Measurements from ENCODE around the gene EXD3.

EXD3 gene

GRCh38 chr9:137374131-137374845, 48.7 kb downstream of the EXD3 start:
- Mint-ChIP-seq H3K4me1 (peaks cover 3% of the 10 kb centered on the region), H3K4me3 (no peak overlapping the region), H3K36me3 (peaks cover 8% of the 10 kb centered on the region), H3K27ac (no peak overlapping the region), H3K27me3 (no peaks in the 10 kb centered on the region), H3K9me3 (no peaks in the 10 kb centered on the region)
- DNase-seq (ENCODE audit: low spot score in 2 of 2) (no peak), ATAC-seq (ENCODE audit: low read depth) (no peak)

- Mint-ChIP-seq H3K27me3 (no peaks in the 10 kb centered on the region), H3K4me1 (peaks cover 3% of the 10 kb centered on the region), H3K9me3 (no peaks in the 10 kb centered on the region), H3K27ac (no peak overlapping the region), H3K36me3 (peaks cover 6% of the 10 kb centered on the region), H3K4me3 (no peak overlapping the region)
- DNase-seq (ENCODE audit: low spot score in 2 of 2) = no peak
- ATAC-seq (ENCODE audit: low read depth) = no peak
These were observed 49.4 kb downstream of the EXD3 start for GRCh38 chr9:137373611-137373980.

- H3K27ac Mint-ChIP-seq = no peak overlapping the region
- DNase-seq (ENCODE audit: low spot score in 2 of 2) (no peak), ATAC-seq (ENCODE audit: low read depth) (no peak)
- H3K9me3 Mint-ChIP-seq = no peaks in the 10 kb centered on the region
- peaks cover 3% of the 10 kb centered on the region for H3K36me3 Mint-ChIP-seq
- no peaks in the 10 kb centered on the region for H3K27me3 Mint-ChIP-seq
- no peaks in the 10 kb centered on the region for H3K4me1 Mint-ChIP-seq
- H3K4me3 Mint-ChIP-seq = no peak overlapping the region
These were observed 50.0 kb downstream of the EXD3 start for GRCh38 chr9:137372693-137373610.

GRCh38 chr9:137371946-137372651, 50.9 kb downstream of the EXD3 start:
- DNase-seq (ENCODE audit: low spot score in 2 of 2) (no peak), ATAC-seq (ENCODE audit: low read depth) (no peak)
- H3K4me3 Mint-ChIP-seq = no peak overlapping the region
- H3K36me3 Mint-ChIP-seq = peaks cover 3% of the 10 kb centered on the region
- no peaks in the 10 kb centered on the region for H3K9me3 Mint-ChIP-seq
- no peaks in the 10 kb centered on the region for H3K27me3 Mint-ChIP-seq
- no peak overlapping the region for H3K27ac Mint-ChIP-seq
- H3K4me1 Mint-ChIP-seq = no peaks in the 10 kb centered on the region

- Mint-ChIP-seq H3K27me3 (no peaks in the 10 kb centered on the region), H3K9me3 (no peaks in the 10 kb centered on the region), H3K4me3 (no peak overlapping the region), H3K27ac (no peak overlapping the region), H3K4me1 (no peaks in the 10 kb centered on the region), H3K36me3 (peaks cover 3% of the 10 kb centered on the region)
- ATAC-seq (ENCODE audit: low read depth) (no peak), DNase-seq (ENCODE audit: low spot score in 2 of 2) (no peak)
These were observed 51.4 kb downstream of the EXD3 start for GRCh38 chr9:137371521-137371941.

- H3K4me3 Mint-ChIP-seq = no peak overlapping the region
- no peak overlapping the region for H3K27ac Mint-ChIP-seq
- peaks cover 3% of the 10 kb centered on the region for H3K36me3 Mint-ChIP-seq
- H3K4me1 Mint-ChIP-seq = no peaks in the 10 kb centered on the region
- ATAC-seq (ENCODE audit: low read depth) = no peak
- H3K27me3 Mint-ChIP-seq = no peaks in the 10 kb centered on the region
- no peaks in the 10 kb centered on the region for H3K9me3 Mint-ChIP-seq
- DNase-seq (ENCODE audit: low spot score in 2 of 2) = no peak
These were observed 52.0 kb downstream of the EXD3 start for GRCh38 chr9:137370865-137371520.

- ATAC-seq (ENCODE audit: low read depth) = no peak
- DNase-seq (ENCODE audit: low spot score in 2 of 2) = no peak
- Mint-ChIP-seq H3K4me1 (no peaks in the 10 kb centered on the region), H3K27ac (no peak overlapping the region), H3K36me3 (peaks cover 3% of the 10 kb centered on the region), H3K9me3 (no peaks in the 10 kb centered on the region), H3K4me3 (no peak overlapping the region), H3K27me3 (no peaks in the 10 kb centered on the region)
These were observed 52.8 kb downstream of the EXD3 start for GRCh38 chr9:137369911-137370764.

GRCh38 chr9:137369061-137369787, 53.7 kb downstream of the EXD3 start:
- Mint-ChIP-seq H3K27ac (no peak overlapping the region), H3K4me1 (no peaks in the 10 kb centered on the region), H3K36me3 (peaks cover 3% of the 10 kb centered on the region), H3K27me3 (no peaks in the 10 kb centered on the region), H3K9me3 (no peaks in the 10 kb centered on the region), H3K4me3 (no peak overlapping the region)
- DNase-seq (ENCODE audit: low spot score in 2 of 2) = no peak
- ATAC-seq (ENCODE audit: low read depth) = no peak

GRCh38 chr9:137368431-137369035, 54.4 kb downstream of the EXD3 start:
- Mint-ChIP-seq H3K27me3 (no peaks in the 10 kb centered on the region), H3K4me1 (no peaks in the 10 kb centered on the region), H3K36me3 (peaks cover under 1% of the 10 kb centered on the region), H3K27ac (no peak overlapping the region), H3K4me3 (no peak overlapping the region), H3K9me3 (no peaks in the 10 kb centered on the region)
- ATAC-seq (ENCODE audit: low read depth) = no peak
- no peak for DNase-seq (ENCODE audit: low spot score in 2 of 2)

GRCh38 chr9:137367506-137368430, 55.2 kb downstream of the EXD3 start:
- H3K27ac Mint-ChIP-seq = no peak overlapping the region
- H3K27me3 Mint-ChIP-seq = no peaks in the 10 kb centered on the region
- no peak overlapping the region for H3K4me3 Mint-ChIP-seq
- no peaks in the 10 kb centered on the region for H3K4me1 Mint-ChIP-seq
- ATAC-seq (ENCODE audit: low read depth) = no peak
- DNase-seq (ENCODE audit: low spot score in 2 of 2) = no peak
- no peaks in the 10 kb centered on the region for H3K9me3 Mint-ChIP-seq
- H3K36me3 Mint-ChIP-seq = no peaks in the 10 kb centered on the region

- H3K27ac Mint-ChIP-seq = no peak overlapping the region
These were observed 56.0 kb downstream of the EXD3 start for GRCh38 chr9:137366891-137367381.

More at GRCh38 chr9:137366891-137367381, 56.0 kb downstream of the EXD3 start:
- H3K9me3 Mint-ChIP-seq = no peaks in the 10 kb centered on the region
- no peaks in the 10 kb centered on the region for H3K4me1 Mint-ChIP-seq
- peaks cover 2% of the 10 kb centered on the region for H3K36me3 Mint-ChIP-seq
- H3K4me3 Mint-ChIP-seq = no peak overlapping the region
- DNase-seq (ENCODE audit: low spot score in 2 of 2) (no peak), ATAC-seq (ENCODE audit: low read depth) (no peak)
- no peaks in the 10 kb centered on the region for H3K27me3 Mint-ChIP-seq

All from memory B cell (primary cell).